Measurements from ENCODE around the gene ADORA3. TPM values are rescaled to one million over a fixed set of nuclear protein-coding genes. Genes with fewer than 3 reads are reported as not detected.
A peak's percentile ranks its signal among the peaks of the same experiment; 100 is the strongest.

Gene ADORA3
- total RNA-seq, 4 donors from 2014 or later: 0.91 to 2.1 (median 1.8) TPM

DNA sequence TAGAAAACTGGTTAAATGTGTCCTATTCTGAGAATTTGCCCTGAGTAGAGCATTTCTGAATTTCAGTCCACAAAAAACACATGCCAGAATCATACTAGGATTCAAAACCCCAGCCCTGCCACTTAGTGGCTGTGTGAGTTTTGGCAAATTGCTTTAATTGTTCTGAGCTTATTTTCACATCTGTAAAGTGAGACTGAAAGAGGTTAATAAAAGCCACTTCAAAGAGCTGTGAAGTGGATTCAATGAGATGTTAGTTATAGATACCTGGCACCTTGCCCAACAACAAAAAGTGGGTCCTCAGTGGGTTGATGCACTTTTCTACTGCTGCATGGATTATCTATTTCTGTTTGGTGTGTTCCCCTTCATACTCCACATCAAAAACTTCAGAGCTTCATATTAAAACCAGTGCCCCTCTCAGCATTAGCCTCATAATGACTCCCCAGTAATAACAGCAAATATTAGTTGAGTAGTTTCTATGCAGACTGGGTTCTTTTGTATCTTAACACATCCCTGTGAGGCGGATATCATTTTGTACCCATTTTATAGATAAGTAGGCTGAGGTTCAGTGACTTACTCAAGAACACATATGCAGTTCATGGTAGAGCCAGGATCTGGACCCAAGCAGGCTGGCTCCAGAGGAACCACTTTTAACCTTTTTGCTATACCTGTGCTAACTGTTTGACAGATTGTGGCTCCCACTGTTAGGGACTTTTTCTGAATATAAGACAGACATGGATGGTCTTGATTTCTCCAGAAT is 14.2 kb upstream of the ADORA3 start:
- H3K4me3 ChIP-seq (ENCODE audit: low read depth, poor library complexity, severe bottlenecking): no peak overlapping the region
- TF ChIP-seq, protein P1, sequence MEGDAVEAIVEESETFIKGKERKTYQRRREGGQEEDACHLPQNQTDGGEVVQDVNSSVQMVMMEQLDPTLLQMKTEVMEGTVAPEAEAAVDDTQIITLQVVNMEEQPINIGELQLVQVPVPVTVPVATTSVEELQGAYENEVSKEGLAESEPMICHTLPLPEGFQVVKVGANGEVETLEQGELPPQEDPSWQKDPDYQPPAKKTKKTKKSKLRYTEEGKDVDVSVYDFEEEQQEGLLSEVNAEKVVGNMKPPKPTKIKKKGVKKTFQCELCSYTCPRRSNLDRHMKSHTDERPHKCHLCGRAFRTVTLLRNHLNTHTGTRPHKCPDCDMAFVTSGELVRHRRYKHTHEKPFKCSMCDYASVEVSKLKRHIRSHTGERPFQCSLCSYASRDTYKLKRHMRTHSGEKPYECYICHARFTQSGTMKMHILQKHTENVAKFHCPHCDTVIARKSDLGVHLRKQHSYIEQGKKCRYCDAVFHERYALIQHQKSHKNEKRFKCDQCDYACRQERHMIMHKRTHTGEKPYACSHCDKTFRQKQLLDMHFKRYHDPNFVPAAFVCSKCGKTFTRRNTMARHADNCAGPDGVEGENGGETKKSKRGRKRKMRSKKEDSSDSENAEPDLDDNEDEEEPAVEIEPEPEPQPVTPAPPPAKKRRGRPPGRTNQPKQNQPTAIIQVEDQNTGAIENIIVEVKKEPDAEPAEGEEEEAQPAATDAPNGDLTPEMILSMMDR (IDR thresholded peaks at IDR 0.05): no peak
- TF ChIP-seq POLR2A (IDR thresholded peaks at IDR 0.05): no peak
- intact Hi-C loops (cut with DNase I; ENCODE audit: low total_unique reads): no loop called here
- no peak for DNase-seq (ENCODE audit: low spot score in 2 of 2)
- 92 to 97% methylated on average over 1 of the region's 1 CpG for WGBS, 2 donors

DNA sequence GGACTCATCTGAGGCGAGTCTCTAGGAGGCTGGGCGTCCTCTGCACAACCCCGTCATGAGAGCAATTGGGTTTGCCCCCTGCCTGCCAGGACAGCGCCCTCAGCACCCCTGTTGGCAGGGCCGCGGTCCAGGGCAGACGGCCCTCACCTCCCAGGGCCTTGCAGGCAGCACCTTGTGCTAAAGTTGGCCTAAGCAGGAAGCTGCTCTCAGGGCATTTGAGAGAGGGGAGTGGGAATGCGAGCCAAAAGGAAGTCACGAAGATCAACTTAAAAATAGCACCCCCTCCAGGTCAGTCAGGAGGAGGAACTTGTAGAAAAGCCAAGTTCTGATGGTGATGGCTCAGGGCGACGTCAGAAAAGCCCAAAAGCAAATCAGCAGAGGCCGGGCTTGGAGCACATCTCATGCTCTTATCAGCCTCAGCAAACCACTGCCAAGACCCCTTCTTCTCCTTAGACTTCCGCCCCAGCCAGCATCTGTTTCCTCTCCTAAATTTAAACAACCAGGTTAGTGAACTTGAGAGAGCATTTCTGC is 12.6 kb upstream of the ADORA3 start:
- WGBS, 2 donors: 20 to 25% methylated on average over 12 to 13 of the region's 13 CpGs
- intact Hi-C loops (cut with DNase I; ENCODE audit: low total_unique reads): no loop called here
- DNase-seq (ENCODE audit: low spot score in 2 of 2): peak in 1 of 2 donors; percentile 39

DNA sequence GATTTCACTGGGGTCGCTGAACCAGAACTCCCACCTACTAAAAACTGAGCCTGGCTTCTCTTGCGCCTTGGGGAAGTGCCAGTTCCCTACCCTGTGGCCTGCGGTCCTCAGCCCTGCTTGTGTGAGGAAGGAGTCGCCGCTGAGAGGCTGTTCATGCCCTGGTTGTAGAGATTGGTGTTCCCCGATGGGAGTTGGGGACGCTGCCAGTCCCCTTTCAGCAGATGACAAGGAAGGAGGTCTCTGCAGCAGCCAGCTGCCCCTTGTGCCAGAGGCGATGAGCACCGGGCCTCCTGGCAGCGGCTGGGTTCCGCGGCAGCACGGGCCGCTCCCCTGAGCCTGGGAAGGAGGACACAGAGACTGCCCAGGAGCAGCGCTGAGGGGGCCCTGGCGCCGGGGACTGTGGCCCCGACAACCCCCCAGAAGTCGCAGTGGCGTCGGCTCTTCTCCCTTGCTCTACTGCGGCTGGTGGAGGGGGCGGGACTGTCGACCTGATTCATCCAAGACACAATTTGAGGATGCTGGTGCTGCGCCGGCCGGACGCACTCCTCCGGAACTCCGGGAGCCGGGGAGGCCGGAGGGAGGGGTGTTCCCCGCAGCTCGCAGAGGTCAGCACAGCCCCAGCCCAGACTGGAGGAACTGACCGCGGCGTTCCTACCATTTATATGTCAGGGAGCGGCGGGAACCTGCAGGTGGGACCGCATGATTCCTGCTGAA is 12.0 kb upstream of the ADORA3 start:
- 24 to 51% methylated on average over 10 to 38 of the region's 40 CpGs for WGBS, 2 donors
- no peak overlapping the region for H3K4me3 ChIP-seq (ENCODE audit: low read depth, poor library complexity, severe bottlenecking)
- DNase-seq (ENCODE audit: low spot score in 2 of 2): peak in 1 of 2 donors; percentile 91
- no peak for TF ChIP-seq POLR2A (IDR thresholded peaks at IDR 0.05)
- TF ChIP-seq, protein P1 (IDR thresholded peaks at IDR 0.05): no peak
- intact Hi-C loops (cut with DNase I; ENCODE audit: low total_unique reads): no loop called here

More for the DNA sequence above, 12.6 kb upstream of the ADORA3 start:
- H3K4me3 ChIP-seq (ENCODE audit: low read depth, poor library complexity, severe bottlenecking): no peak overlapping the region
- TF ChIP-seq, protein P1 (IDR thresholded peaks at IDR 0.05): no peak

DNA sequence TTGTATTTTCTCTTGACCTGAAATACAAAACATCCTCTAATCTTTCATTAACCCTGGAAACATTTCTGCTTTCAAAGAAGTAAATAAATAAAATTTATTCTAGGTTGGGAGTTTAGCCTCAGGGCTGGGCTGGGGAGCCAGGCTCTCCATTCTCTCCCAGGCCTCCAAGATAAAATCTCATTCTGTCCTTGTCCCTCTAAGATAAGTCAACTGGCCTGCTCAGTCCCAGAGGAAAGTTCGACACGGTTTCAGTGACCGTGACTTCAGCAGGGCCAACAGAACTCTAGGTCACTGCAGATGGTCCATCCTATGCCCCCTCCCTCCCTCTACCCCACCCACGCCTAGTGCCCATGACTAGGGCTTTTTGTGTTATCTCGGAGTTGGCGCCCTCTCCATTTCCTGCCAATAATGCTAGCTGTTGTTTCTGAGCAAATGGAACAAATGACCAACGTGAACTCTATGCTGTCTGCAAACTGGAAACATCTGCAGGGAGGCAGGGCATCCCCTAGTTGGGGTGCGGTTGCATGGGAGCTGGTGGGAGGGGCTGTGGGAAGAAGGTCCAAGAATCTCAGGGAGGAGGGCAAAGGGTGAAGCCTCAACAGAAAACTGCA is 10.1 kb upstream of the ADORA3 start:
- no peak for DNase-seq (ENCODE audit: low spot score in 2 of 2)
- 56 to 70% methylated on average over 8 of the region's 8 CpGs for WGBS, 2 donors

DNA sequence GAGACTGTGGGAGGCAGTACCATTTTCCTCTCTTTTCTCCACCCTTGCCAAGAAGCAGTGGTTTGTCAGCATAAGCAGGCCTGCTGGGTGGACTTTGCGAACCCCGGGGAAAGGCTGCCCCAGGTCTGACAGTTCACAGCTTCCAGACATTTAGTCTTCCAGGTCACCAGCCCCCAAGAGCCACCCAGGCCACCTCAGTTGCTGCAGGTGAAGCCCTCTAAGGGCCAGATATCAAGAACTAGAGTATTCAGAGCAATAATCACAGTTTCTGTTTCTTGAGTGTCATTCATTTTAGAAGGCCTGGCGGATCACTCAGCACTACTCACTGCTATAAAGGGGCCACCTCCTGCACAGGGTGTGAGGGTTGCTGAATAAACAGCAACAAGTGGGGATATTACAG is 9.5 kb upstream of the ADORA3 start:
- H3K4me3 ChIP-seq (ENCODE audit: low read depth, poor library complexity, severe bottlenecking): no peak overlapping the region
- no peak for TF ChIP-seq POLR2A (IDR thresholded peaks at IDR 0.05)
- no peak for DNase-seq (ENCODE audit: low spot score in 2 of 2)
- 74 to 95% methylated on average over 3 of the region's 3 CpGs for WGBS, 2 donors
- intact Hi-C loops (cut with DNase I; ENCODE audit: low total_unique reads): no loop called here

More for the DNA sequence above, 10.1 kb upstream of the ADORA3 start:
- TF ChIP-seq POLR2A (IDR thresholded peaks at IDR 0.05): no peak
- TF ChIP-seq, protein P1 (IDR thresholded peaks at IDR 0.05): no peak
- intact Hi-C loops (cut with DNase I; ENCODE audit: low total_unique reads): no loop called here
- H3K4me3 ChIP-seq (ENCODE audit: low read depth, poor library complexity, severe bottlenecking): no peak overlapping the region
